OCI-LY7 (cell line): ENCODE data around the gene ARHGEF10L.

ENCODE experiments used
- EZH2phosphoT487 ChIP-seq: fragments of 200-600 bp; sonication (generic); IDR thresholded peaks from 2 replicates; pipeline ENCODE4 v1.6.1; 2018; ENCODE audit warnings: low read depth, borderline replicate concordance, mild to moderate bottlenecking, mixed run types, antibody characterized with exemption, low read length, moderate library complexity, mixed read lengths
- TF ChIP-seq, protein P1 (sequence below): fragments of 200-600 bp; sonication (generic); conservative IDR thresholded peaks from 2 replicates; pipeline ENCODE4 v1.5.1; 2014; ENCODE audit warnings: mild to moderate bottlenecking, antibody characterized with exemption, low read length, moderate library complexity, mixed read lengths

GRCh38 chr1:17609529-17609928 lies 70.0 kb downstream of the ARHGEF10L start:
- TF ChIP-seq, protein P1, sequence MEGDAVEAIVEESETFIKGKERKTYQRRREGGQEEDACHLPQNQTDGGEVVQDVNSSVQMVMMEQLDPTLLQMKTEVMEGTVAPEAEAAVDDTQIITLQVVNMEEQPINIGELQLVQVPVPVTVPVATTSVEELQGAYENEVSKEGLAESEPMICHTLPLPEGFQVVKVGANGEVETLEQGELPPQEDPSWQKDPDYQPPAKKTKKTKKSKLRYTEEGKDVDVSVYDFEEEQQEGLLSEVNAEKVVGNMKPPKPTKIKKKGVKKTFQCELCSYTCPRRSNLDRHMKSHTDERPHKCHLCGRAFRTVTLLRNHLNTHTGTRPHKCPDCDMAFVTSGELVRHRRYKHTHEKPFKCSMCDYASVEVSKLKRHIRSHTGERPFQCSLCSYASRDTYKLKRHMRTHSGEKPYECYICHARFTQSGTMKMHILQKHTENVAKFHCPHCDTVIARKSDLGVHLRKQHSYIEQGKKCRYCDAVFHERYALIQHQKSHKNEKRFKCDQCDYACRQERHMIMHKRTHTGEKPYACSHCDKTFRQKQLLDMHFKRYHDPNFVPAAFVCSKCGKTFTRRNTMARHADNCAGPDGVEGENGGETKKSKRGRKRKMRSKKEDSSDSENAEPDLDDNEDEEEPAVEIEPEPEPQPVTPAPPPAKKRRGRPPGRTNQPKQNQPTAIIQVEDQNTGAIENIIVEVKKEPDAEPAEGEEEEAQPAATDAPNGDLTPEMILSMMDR = no peak
- TF ChIP-seq EZH2phosphoT487 = no peak
